ENCODE data around the gene PTPRG.

PTPRG gene

GRCh38 chr3:61618231-61618630 lies 56.9 kb downstream of the PTPRG start:
- DNase-seq (ENCODE audit: low spot score), result no peak

- DNase-seq (ENCODE audit: low spot score), result no peak
Measured at GRCh38 chr3:61618871-61619270, 57.5 kb downstream of the PTPRG start.

DNA sequence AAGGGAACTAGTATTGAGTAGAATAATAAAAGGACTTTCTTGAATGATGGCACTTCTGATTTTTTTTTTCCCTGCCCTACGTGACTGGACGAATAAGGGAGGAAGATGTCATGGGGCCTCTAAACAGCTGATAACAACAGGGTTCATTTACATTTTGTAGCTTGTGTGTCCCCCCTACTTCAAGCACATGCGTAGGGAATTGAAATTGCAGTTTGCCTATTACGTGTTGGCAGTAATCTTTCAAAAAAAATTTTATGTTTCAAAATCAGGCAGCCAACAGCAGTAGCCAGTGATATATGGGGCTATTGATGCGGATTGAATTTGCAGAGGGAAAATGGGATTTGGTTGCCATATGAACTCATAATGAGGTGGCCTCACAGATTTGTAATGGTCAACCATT lies 58.7 kb downstream of the PTPRG start:
- no peak for DNase-seq (ENCODE audit: low spot score)

- no peak for DNase-seq (ENCODE audit: low spot score)
Measured at GRCh38 chr3:61624300-61624699, 62.9 kb downstream of the PTPRG start.

DNA sequence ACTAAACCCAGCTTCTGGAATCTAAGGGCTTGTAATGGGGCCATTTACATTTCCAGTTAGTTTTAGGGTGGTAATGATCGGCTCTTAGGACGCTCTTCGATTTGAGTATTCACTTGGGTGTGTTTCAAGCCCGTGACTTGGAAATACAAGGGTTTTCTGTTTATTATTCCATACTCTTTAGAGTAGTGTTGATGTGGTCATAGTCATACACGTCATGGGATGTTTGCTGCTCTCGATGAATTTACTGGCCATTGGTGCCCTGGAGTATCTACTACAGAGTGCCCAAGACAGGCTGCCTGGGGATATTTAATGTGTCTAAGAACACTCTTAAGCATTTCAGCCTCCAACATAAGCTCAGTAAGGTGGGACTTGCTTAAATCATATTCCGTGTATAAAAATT lies 64.1 kb downstream of the PTPRG start:
- no peak for DNase-seq (ENCODE audit: low spot score)

GRCh38 chr3:61626484-61626883 lies 65.1 kb downstream of the PTPRG start:
- DNase-seq (ENCODE audit: low spot score), result no peak

DNA sequence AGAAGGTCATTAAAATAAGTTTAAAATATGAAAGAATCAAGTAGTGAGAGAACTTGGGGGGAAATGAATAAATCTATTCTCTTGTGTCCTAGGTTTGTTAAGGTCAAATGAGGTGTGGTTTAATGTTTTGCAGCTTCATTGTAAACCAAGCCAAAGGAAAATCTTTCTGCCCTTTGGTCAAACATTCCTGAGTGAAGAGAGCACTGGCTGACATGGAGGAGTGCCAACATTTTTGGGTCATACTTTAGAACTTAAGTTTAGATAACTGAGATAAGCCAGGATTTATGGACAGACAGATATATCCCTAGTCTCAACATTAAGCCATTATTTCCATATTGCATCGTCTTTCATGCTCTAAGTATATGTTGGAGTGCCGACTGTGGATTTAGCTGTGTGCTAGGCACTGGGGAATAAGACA lies 66.4 kb downstream of the PTPRG start:
- no peak for DNase-seq (ENCODE audit: low spot score)

DNA sequence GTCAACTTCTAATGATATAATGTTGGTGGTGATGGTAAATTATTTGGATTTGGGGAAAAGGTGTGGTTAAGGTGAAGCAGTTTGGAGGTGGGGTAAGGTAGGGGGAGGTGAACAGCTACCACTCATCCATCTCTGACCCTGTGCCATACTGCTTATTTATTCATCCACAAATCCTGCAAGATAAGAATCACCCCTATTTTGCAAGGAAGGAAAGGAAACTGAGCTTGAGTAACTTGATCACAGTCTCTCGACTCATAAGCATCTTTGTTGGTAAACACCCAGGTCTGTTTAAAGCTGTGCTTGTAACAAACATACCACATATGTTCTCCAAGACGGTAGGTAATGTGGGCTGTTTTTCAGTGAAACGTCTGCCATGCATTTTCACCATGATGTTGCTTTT lies 67.3 kb downstream of the PTPRG start:
- DNase-seq (ENCODE audit: low spot score), result no peak

DNA sequence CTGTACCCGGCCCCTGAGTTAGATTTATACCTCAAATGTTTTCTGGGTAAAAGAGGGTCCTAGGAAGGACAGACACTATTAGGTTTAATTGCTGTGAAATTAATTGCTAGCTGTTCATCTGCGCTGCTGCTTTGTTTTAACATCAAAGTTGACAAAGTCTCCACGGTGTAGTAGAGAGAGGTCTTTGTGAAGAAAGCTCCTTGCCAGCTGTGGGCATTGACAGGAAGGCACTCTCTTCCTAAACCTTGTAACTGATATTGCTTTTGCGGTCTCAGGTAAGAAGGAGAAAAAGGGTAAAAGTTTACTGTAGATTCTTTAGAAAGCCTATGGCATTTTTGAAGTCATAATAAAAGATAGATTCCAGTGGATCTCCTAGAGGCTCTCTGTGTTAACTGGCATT lies 68.1 kb downstream of the PTPRG start:
- no peak for DNase-seq (ENCODE audit: low spot score)

DNA sequence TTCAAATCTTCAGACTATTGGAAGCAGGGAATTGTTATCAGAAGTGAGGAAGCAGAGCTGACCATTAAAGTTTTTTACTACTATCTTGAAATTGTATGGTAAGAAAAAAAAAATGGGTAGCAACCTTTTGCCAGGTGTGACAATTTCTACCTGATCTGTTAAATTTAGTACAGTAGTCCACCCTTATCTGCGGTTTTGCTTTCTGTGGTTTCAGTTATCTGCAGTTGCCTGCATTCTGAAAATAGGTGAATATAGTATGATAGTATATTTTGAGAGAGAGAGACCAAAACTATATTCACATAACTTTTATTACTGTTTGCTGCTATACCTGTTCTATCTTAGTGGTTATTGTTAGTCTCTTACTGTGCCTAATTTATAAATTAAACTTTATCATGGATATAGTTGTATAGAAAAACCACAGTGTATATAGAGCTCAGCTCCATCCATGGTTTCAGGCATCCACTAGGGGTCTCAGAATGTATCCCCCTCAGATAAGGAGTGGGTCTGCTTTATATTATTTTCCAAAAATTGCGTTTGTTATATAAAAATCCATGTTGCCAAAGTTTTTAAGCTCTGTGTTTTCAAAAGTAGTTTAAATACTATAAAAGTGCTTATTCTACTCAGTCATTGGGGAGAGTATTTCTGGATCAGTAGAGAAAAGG lies 69.9 kb downstream of the PTPRG start:
- no peak for DNase-seq (ENCODE audit: low spot score)

DNA sequence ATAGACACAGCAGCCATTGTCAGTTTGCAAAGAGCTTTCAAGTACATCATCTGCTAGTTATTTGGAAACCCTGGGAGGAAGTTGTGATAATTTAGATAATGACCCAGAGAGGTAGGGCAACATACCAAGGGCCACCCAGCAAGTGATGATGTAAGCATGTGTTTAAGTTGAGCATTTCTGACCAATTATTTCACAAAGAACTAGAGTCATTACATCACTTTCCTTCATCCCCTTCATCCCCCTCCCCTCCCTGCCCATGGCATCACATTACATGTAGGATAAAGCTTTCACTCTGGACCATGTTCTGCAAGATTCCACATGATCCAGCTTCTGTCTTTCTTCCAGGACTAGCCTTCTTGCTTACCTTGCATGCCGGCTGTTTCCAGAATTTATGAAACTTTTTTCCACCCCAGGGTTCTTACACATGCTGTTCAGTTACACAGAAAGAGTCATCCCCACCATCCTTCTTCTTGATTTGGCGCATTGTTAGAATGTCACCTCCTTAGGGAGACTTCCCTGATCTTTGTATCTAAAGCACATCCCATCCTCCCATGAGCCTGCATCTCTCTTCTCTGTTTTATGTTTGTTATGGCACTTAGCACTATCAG lies 71.3 kb downstream of the PTPRG start:
- DNase-seq (ENCODE audit: low spot score), result no peak

DNA sequence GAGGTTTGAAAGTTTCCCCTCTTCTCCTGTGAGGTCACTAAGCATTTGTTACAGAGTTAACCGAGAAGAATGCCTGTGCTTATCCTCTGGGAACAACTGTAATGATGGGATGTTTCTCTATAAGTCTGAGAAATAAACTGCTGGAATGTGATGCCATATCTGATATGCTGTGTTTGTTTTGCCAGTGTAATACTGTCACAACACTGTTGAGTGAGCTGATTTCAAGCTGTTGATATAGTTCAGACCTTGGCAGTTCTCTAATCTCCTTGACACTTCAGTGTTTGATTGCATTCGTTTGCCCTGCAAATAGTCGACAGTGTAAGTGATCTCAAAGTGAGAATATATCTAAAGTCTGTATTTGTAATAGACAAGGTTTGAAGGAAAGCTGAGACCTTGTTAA lies 73.3 kb downstream of the PTPRG start:
- DNase-seq (ENCODE audit: low spot score), result no peak

DNA sequence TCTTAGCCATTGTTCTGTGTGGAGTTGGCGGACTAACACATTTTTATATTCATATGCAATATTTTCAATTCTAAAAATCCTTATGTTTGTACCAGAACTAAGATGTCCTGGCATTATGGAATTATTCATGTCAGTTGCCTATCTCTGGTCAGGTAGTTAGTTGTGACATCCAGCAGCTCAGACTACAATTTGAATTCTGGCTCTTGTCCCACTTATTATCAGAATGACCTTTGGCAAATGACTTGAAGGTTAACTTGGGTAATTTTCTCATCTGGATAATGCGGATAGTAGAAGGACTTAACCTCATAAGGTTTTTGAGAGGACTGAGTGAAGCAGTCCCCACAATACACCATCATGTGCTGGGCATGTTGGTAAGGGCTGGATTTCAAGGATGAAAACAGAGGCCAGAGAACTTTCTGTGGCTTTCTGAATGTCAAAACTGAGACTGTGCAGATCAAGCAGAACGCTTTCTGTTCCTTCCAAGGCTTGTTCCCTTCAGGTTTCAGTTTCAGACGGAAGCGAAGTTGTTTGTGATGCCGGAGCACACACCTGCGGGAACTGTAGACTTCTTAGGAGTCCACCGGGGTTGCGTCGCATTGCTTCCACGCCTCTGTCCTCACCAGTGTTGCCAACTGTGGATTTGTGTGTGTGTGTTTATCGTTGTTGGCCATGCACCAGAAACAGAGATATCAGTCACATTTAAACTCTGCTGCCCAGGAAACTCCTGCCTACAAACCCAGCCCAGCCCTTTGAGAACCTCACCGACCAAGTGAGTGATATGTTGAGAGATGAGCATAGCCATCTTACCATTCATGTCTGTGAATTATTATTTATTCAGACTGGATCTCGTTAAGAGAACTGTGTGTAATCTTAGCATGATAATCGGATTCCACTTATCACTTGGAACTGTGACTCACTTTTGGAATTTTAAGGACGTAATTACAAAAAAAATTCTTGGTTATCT lies 76.0 kb downstream of the PTPRG start:
- no peak for DNase-seq (ENCODE audit: low spot score)

- DNase-seq (ENCODE audit: low spot score), result no peak
Measured at GRCh38 chr3:61638741-61639140, 77.4 kb downstream of the PTPRG start.

DNA sequence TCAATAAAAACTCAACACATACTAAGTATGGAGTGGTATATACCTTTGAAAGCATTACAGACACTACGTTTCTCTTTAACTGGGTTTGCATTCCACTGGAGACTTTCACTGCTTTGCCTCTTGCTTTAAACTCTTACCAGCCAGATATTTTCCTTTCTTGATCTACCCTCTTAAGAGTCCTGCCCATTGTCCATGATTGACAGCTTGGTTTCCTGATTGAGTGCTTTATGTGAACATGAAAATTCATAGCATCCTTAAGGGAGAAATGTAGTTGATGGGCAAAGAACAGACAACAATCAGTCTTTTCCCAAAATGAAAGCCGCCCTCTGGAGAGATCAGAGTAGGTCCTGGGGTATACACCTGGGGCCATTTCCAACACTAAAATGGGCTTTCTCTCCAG lies 78.6 kb downstream of the PTPRG start:
- no peak for DNase-seq (ENCODE audit: low spot score)

- no peak for DNase-seq (ENCODE audit: low spot score)
Measured at GRCh38 chr3:61645148-61645547, 83.8 kb downstream of the PTPRG start.

- DNase-seq (ENCODE audit: low spot score), result no peak
Measured at GRCh38 chr3:61646360-61646759, 85.0 kb downstream of the PTPRG start.

DNA sequence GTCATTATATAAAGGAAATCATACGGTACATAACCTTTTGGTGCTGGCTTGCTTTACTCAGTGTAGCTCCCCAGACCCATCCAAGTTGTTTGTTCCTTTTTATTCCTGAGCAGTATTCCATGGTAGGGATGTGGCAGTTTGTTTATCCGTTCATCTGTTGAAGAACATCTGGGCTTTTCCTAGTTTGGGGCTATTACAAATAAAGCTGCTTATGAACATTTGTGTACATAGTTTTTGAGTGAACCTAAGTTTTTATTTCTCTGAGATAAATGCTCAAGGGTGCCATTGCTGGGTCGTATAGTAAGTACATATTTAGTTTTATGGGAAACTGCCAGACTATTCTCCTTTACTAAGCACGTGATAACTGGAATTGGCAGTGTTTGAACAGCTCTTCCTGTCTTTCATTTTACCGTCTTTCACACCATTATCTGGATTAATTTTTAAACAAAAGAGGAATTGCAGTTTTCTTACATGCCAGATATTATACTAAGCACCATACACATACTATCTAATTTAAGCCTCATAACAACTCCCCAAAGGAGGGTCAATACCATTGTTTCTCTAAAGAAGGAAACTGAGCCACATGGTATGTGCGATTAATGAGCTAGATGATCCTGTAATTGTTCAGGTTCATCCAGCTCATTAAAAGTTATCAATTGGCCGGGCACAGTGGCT lies 85.6 kb downstream of the PTPRG start:
- DNase-seq (ENCODE audit: low spot score), result no peak

DNA sequence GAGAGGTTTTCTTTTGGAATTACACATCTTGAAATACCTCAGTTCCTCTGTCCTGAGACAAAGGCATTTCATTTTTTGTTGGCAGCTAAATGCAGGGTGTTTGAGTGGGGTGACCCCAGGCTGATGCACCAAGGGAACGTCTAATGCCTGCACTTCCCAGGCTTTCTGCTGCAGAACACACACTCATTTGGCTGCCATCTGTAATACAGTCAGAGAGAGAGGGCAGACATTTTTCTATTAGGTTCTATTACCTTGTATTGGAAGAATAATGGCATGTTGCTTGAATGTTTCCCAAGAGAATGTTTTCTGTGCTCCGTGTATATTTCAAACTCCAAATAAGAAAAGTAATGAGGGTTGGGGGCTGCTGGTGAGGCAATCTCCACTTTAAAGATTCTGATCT lies 87.1 kb downstream of the PTPRG start:
- DNase-seq (ENCODE audit: low spot score), result no peak

DNA sequence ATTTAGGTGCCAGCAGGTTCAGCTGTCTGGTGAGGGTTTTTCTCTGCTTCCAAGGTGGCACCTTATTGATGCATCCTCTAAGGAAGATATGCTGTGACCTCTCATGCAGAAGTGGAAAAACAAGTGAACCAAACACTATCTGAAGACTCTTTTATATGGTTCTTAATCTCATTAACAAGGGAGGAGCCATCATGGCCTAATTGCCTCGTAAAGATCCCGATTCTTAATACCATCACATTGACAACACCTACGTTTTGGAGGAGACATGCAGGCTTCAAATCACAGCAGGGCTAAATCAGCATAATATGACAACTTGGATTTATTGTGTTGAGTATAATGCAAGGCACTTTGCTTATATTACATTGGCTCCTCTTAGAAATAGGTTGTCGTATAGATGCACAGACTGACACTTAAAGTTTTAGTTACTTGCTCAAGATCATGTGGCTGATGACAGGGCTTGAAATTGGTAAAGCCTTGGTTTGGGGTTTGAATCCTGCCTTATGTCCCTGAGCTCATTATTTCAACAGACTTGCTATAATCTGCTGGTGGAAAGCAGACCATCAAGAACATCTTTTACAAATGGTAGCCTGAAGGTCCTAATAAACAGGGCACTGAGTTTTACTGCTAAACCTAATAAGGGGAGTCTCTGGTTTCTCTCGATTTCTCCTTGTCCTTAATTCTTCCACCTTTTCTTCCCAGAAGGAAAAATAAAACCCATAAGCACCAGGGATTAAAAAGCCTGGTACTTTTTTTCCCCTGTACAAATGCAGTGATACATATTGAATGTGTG lies 88.2 kb downstream of the PTPRG start:
- DNase-seq (ENCODE audit: low spot score), result no peak

DNA sequence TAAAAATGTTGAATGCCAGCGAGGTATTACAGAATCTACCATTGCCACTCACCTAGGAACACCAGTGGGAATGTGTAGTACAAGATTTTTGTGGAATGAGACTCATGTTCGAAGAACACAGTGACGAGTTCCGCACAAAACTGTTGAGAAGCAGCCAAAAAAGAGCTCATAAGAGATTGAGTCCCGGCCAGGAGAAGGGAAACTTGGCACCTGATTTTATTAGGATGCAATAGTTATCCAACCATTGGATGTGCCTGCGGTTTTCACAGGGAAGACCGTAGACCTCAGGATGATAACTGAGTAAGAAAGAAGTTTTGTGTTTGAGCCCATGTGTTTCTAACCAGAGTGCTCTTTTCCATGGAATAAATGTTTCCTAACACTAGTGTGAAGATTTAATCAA lies 88.9 kb downstream of the PTPRG start:
- no peak for DNase-seq (ENCODE audit: low spot score)

All from hematopoietic multipotent progenitor cell treated with erythropoietin and hydrocortisone succinate and interleukin-3 and kit ligand, for 17 days (in vitro differentiated cells).